Stimulated activated CD4-positive, alpha-beta T cell treated with anti-CD3 and anti-CD28 coated beads, Interleukin-4, amount 100 ng/mL, for 4 hours (primary cell): ENCODE measurements around the gene ADD1.
"Not testable (repeated sequence)": the region's sequence is repeated elsewhere in the genome, so short reads cannot be mapped to it uniquely, and the experiment has no call there.

Source experiments
- DNase-seq, 2 experiments: peaks; one replicate each; pipeline ENCODE4 v3.0.0-alpha.2; 2020

ADD1 gene

DNA sequence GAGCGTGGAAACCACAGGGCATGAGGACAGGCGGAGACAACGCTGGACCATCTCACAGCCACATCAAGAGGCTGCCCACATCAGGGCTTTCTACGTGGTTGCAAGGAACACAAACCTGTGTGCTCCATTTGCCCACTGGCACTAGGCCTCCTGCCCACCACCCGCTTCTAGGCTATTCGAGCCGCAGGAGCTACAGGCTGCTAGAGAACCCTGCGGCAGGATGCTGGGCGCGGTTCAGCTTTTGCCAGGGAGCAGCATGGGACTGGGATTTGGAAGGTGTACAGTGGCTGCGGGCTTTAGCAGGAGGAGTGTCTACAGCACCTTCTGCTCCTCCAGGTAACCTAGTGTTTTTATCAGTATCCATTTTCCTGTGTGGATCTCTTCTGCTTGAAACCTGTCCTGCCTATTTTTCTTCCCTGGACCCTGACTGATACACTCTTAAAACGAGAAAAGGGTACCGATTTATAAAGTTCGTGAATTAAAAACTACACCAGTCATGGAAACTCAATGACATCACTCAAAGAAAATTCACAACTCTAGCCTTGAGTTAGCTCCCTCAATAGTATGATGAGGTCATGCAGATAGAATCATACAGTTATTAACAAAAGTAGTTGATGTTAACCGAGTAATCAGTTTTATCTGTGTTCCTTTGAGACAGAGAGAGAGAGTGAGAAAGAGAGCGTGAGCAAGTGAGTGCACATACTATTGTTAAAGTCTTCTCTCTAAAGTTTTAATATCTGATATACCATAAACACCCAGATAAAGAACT lies 106.8 kb downstream of the ADD1 start:
- no peak for DNase-seq

DNA sequence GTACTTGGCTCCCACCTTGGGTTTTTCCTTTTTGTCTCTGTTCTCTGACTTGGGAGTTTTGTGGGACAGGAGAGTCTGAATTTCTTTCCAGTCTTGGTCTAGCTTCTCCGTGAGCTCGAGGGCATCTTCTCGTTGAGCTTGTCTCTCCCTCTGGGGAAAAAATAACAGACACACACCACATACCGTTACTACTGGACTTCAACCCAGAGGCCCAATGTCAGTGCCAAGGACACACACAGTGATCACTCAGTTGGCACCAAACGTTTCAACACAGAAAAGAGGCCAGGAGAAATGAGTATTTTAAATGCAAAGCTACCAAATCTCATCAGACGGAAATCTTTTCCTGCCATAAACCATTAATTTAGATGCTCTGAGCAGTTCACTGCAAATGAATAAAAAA lies 109.9 kb downstream of the ADD1 start:
- DNase-seq: no peak

DNA sequence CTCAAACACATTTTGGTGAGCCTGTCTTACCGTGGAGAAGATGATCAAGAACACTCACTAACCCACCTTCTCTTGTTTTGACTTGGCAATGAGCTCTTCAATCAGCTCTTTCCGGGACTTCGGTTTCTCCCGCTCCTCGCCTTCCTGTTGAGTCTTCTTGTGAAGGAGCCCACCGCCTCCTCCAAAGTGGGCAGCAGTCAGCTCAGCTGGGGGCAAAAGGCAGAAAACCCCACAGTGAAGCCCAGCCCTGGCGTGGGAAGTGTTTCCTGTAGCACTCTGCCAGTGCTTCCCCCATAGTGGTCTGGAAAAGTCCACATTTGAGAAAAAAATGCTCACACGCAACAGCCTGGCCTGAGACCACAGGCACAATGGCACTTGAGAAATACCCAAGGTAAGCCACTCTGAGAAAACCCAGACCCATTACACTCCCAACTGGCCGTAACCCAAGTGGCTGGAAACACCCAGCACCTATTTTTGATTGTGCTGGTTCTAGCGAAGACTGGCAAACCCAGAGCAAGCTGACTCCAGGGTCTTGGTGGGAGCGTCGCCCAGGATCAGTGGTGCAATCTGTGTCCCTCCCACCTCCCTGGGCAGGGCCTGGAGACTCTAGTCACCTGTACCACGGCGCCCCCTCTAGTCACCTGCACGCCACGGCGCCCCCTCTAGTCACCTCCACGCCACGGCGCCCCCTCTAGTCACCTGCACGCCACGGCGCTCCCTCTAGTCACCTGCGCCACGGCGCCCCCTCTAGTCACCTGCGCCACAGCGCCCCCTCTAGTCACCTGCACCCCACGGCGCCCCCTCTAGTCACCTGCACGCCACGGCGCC lies 110.9 kb downstream of the ADD1 start:
- peak; percentile 63 to 68 for DNase-seq

GRCh38 chr4:2955186-2956044 lies 111.8 kb downstream of the ADD1 start:
- not testable (repeated sequence) for DNase-seq

- DNase-seq: no peak
These were observed 114.8 kb downstream of the ADD1 start for GRCh38 chr4:2958446-2958845.

- not testable (repeated sequence) for DNase-seq
These were observed 116.8 kb downstream of the ADD1 start for GRCh38 chr4:2960450-2960849.

GRCh38 chr4:2961421-2961810 lies 117.8 kb downstream of the ADD1 start:
- DNase-seq: no peak

DNA sequence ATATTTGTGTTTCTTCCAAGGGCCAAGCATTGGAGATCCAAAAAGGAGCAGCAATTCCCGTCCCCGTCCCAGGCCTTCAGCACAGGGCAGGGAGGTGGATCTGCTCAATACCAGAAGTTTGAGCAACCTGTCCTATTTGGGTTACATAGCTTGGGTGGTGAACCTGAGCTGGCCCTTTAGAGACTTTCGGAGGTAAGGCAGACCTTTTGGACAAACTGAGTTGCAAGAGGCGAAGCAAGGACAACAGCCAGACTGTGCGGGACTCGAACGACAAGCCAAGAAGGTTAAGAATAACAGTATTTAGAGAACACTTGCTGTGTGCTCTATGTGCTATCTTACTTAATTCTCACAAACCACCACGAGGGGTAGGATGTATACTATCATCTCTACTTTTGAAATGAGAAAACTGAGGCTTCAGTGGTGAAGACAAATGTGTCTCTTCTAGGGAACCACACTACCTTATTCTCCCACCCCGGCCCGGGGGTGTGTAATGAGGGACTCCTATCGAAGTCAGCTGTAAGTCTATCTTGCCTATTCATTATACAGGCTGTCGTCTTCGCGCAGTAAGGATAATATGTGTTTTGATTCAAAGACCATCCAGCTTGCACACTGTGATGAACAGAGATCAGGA lies 118.3 kb downstream of the ADD1 start:
- DNase-seq: peak in 1 of 2 experiments; percentile 52

DNA sequence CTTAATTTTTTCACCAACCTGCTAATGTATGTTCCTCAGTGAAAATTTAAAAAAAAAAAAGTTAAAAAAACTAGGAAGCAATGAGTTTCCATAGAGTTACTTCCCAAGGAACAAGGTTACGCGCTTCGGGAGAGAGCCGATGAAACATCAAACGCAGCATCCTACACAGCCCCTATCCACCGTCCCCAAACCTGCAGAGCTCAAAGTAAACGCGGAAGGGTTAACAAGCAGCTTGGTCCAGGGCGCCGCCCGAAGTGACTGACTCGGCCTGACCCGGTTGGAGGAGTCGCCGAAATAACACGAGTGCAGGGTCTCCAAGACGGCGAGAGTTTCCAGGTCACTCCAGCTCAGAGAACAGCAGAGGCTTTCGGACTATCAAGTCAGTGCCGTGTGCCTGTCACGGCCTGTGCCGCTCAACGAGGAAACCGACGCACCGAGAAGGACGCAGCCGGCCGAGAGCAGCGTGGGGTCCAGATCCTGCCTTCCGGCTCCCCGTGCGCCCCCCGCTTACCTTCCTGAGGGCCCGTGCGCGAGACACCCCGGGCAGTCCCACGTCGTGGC lies 119.0 kb downstream of the ADD1 start:
- no peak for DNase-seq

- DNase-seq: peak; percentile 96 to 98
These were observed 119.7 kb downstream of the ADD1 start, which contains the start of the genes GRK4 and NOP14 for GRCh38 chr4:2963175-2963965. Gene GRK4, plus strand, starts transcription at chr4:2963571. Its CDS starts 500 bp downstream, at chr4:2964071. Gene NOP14, minus strand, starts transcription at chr4:2963406. Its CDS starts 87 bp downstream, at chr4:2963319.

GRCh38 chr4:2963966-2964471 lies 120.4 kb downstream of the ADD1 start:
- DNase-seq: peak in 1 of 2 experiments; percentile 56

- no peak for DNase-seq
These were observed 121.1 kb downstream of the ADD1 start for GRCh38 chr4:2964706-2965258.

- DNase-seq: no peak
These were observed 121.6 kb downstream of the ADD1 start for GRCh38 chr4:2965262-2965661.

GRCh38 chr4:2968381-2968780 lies 124.7 kb downstream of the ADD1 start:
- DNase-seq: no peak

DNA sequence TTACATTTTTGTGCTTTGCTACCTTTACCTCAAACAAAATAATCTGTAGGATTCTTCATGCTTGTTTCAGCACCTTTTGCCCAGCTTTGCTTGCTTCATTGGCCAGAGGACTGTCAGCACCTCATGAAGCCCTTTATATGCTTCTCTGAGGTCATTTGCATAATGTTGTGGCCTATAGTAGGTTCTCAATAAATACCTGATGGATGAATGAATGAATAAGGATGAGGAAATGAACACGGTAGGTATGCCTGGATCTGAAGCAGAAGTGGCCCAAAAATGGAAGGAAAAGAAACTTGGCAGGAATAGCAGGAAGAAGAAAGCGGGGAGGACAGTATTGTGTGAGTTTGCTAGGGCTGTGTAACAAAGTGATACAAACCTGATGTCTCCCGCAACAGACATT lies 127.6 kb downstream of the ADD1 start:
- DNase-seq: no peak

DNA sequence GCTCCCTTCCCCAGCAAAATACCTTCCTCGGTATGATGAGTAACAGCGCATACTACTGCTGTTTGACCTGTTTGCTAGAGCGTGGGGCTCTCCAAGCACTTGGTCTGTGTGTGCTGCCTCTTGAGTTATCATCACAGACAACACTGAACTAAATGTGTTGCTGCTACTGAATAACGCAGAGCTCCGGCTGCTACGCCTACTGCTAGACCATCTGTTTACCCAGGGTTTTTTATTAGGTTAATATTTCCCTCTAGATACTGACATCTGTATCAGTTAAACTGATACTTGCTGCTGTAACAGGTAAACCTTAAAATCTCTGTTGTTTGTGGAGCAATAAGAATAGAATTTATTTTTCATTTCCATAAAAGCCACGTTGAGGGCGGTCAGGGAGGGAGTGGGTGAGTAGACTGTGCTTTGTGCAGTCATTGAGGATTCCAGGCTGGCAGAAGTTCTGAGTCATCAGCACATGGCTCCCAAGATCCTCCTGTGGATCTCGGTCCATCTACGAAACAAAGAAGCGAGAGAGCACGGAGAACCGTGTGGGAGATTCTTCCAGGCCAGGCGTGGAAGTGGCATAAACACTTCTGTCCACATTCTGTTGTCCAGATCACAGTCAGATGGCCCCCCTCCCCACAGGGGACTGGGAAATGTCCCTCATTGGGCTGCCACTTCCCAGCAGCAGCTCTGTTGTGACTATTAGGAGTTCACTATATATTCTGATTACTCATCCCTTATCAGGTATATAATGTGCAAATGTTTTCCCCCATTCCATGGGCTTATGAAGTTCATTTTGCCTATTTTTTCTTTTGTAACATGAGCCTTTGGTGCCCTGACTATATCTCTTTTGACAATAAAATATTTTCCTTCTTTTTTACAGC lies 133.8 kb downstream of the ADD1 start:
- no peak for DNase-seq
